CD14-positive monocyte (primary cell): ENCODE data around the gene SCAMP3. TPM values are rescaled to one million over a fixed set of nuclear protein-coding genes. Genes with fewer than 3 reads are reported as not detected.
A peak's percentile ranks its signal among the peaks of the same experiment; 100 is the strongest.

Experiments used
- DNase-seq, 3 donors: peaks; one replicate each; pipeline ENCODE4 v3.0.0-alpha.2; 2011 to 2022
- H2AFZ ChIP-seq: 2 replicates; pipeline ENCODE4 v1.6.0; 2012; ENCODE audit warnings: mild to moderate bottlenecking, low read depth, low read length, inconsistent platforms; ENCODE audit not compliant: insufficient read depth, poor library complexity, severe bottlenecking
- H3K27ac ChIP-seq, 2 donors: 1 replicate in 1 of 2; 2 replicates in 1 of 2; pipeline ENCODE4 v1.5.1; 2012 to 2013; ENCODE audit warnings: low read length in 2 of 2, control low read depth in 1 of 2, inconsistent platforms in 1 of 2, low read depth in 1 of 2, mild to moderate bottlenecking in 1 of 2
- H3K27me3 ChIP-seq, 2 donors: one replicate each; pipeline versions ENCODE4 v1.6.0 to v1.6.1; 2011 to 2013; ENCODE audit warnings: low read length in 2 of 2; ENCODE audit not compliant: control insufficient read depth in 2 of 2, insufficient read depth in 2 of 2
- H3K36me3 ChIP-seq, 2 donors: replicated peaks in 1 of 2; 1 replicate in 1 of 2; 2 replicates in 1 of 2; pipeline versions ENCODE4 v1.5.1 to v1.6.1; 2012 to 2013; ENCODE audit warnings: low read length in 2 of 2, control low read depth in 1 of 2, inconsistent platforms in 1 of 2, mild to moderate bottlenecking in 1 of 2; ENCODE audit not compliant: insufficient read depth in 2 of 2, control insufficient read depth in 1 of 2
- H3K4me1 ChIP-seq, 2 donors: 1 replicate in 1 of 2; 2 replicates in 1 of 2; pipeline versions ENCODE4 v1.5.1 to v1.6.1; 2012 to 2013; ENCODE audit warnings: low read length in 2 of 2, control low read depth in 1 of 2, inconsistent platforms in 1 of 2, mild to moderate bottlenecking in 1 of 2, moderate library complexity in 1 of 2; ENCODE audit not compliant: insufficient read depth in 2 of 2, control insufficient read depth in 1 of 2
- H3K4me2 ChIP-seq: replicated peaks from 2 replicates; pipeline ENCODE3; 2012; ENCODE audit warnings: low read length, moderate library complexity, mild to moderate bottlenecking; ENCODE audit not compliant: poor library complexity, severe bottlenecking; ENCODE audit errors: extremely low read depth
- H3K4me3 ChIP-seq, 3 experiments: fragments of 200-600 bp in 1 of 3; sonication (generic) in 1 of 3; replicated peaks in 1 of 3; 1 replicate in 2 of 3; 2 replicates in 1 of 3; pipeline ENCODE4 v1.5.1; 2011 to 2013; ENCODE audit warnings: low read length in 3 of 3, mild to moderate bottlenecking in 3 of 3, control low read depth in 2 of 3, low read depth in 2 of 3, inconsistent platforms in 1 of 3, moderate library complexity in 1 of 3
- H3K79me2 ChIP-seq: 2 replicates; pipeline ENCODE4 v1.6.0; 2012; ENCODE audit warnings: mild to moderate bottlenecking, control low read depth, inconsistent platforms, low read length, moderate library complexity; ENCODE audit not compliant: insufficient read depth
- H3K9ac ChIP-seq: 2 replicates; pipeline ENCODE4 v1.6.0; 2017; ENCODE audit warnings: low read length, mild to moderate bottlenecking; ENCODE audit not compliant: insufficient read depth, poor library complexity, severe bottlenecking
- H3K9me3 ChIP-seq, 2 donors: replicated peaks in 1 of 2; 1 replicate in 1 of 2; 2 replicates in 1 of 2; pipeline versions ENCODE4 v1.5.1 to v1.6.1; 2012 to 2013; ENCODE audit warnings: low read length in 2 of 2, control low read depth in 1 of 2; ENCODE audit not compliant: control insufficient read depth in 1 of 2, insufficient read depth in 1 of 2
- H4K20me1 ChIP-seq: 2 replicates; pipeline ENCODE4 v1.6.0; 2012; ENCODE audit warnings: mild to moderate bottlenecking, low read length, control low read depth, moderate library complexity; ENCODE audit not compliant: insufficient read depth
- H3K27ac Mint-ChIP-seq, 7 donors: one replicate each; pipeline ENCODE4 v1.8.0; 2020; ENCODE audit warnings: mild to moderate bottlenecking in 7 of 7, mixed read lengths in 7 of 7, moderate library complexity in 6 of 7, inconsistent platforms in 2 of 7
- H3K27me3 Mint-ChIP-seq, 3 donors: one replicate each; pipeline ENCODE4 v1.8.0; 2021 to 2022; ENCODE audit warnings: low read depth in 3 of 3, mild to moderate bottlenecking in 3 of 3, mixed read lengths in 3 of 3, moderate library complexity in 3 of 3, inconsistent platforms in 1 of 3
- H3K36me3 Mint-ChIP-seq, 2 donors: one replicate each; pipeline ENCODE4 v1.8.0; 2020; ENCODE audit warnings: mixed read lengths in 2 of 2, inconsistent platforms in 1 of 2, mild to moderate bottlenecking in 1 of 2
- H3K4me1 Mint-ChIP-seq: one replicate; pipeline ENCODE4 v1.8.0; 2020; ENCODE audit warnings: mild to moderate bottlenecking, mixed read lengths
- H3K4me3 Mint-ChIP-seq, 2 donors: one replicate each; pipeline ENCODE4 v1.8.0; 2020; ENCODE audit warnings: mild to moderate bottlenecking in 2 of 2, mixed read lengths in 2 of 2, moderate library complexity in 1 of 2
- H3K9me3 Mint-ChIP-seq, 7 donors: one replicate each; pipeline ENCODE4 v1.8.0; 2020 to 2022; ENCODE audit warnings: mixed read lengths in 7 of 7, mild to moderate bottlenecking in 6 of 7, moderate library complexity in 6 of 7, inconsistent platforms in 2 of 7
- CTCF ChIP-seq: fragments of 200-600 bp; IDR thresholded peaks from one replicate; pipeline ENCODE4 v1.8.0; 2022; ENCODE audit warnings: antibody characterized with exemption, mild to moderate bottlenecking
- WGBS: methylation state at CpG from one replicate; pipeline ENCODE4 v1.1.5; 2013; ENCODE audit warnings: missing lambda C conversion rate; ENCODE audit not compliant: insufficient coverage; 5-methylcytosine and 5-hydroxymethylcytosine counted together
- intact Hi-C, 2 donors: fragments of 100-400 bp; cut with micrococcal nuclease; formaldehyde crosslinking; loops; one replicate each; pipeline versions ENCODE4 v1.15.0 to v1.15.1; 2023
- polyA plus RNA-seq, 3 donors: library from polyadenylated mRNA; depleted of rRNA in 1 of 3; unstranded in 2 of 3; stranded (reverse) in 1 of 3; fragments of 300-500 nt in 2 of 3; fragments of >200 nt in 1 of 3; fragmentation: Illumina TruSeq in 2 of 3; gene quantifications; 1 replicate in 2 of 3; 2 replicates in 1 of 3; pipeline ENCODE4 v1.2.3, GENCODE V29; 2012 to 2021

The SCAMP3 gene
- polyA plus RNA-seq, 3 donors: 54.9 to 69.8 (median 64.9) TPM

DNA sequence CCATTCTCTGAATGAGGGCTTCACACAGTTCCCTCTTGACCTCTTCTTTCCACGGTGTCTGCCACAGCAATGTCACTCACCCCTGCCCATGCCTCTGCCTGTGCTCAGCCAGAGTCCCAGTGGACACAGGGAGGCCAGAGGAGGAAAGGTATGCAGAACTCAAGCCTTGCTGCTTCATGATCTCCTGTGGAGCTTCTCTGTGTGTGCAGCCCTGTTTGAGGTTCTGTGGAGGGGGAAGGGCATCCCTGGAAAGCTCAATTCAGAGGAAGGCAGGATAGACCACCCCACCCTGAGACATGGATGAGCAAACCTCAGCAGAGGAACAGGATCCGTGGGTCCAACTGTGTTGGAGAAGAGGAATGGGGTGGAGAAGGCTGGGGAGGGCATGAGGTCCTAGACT, 17.1 kb upstream of the SCAMP3 start:
- H3K4me2 ChIP-seq: no peak overlapping the region
- H3K27me3 ChIP-seq: peaks cover 0 to 20% of the 10 kb centered on the region in 2 donors
- no peaks in the 10 kb centered on the region for H4K20me1 ChIP-seq
- Mint-ChIP-seq H3K27me3 (peaks cover 12 to 19% (median 14%) of the 10 kb centered on the region in 3 donors), H3K9me3 (no peaks in the 10 kb centered on the region), H3K27ac (no peak overlapping the region), H3K36me3 (no peaks in the 10 kb centered on the region), H3K4me1 (peaks cover 25% of the 10 kb centered on the region), H3K4me3 (peak overlapping the region in 1 of 2 donors; percentile 32)
- H3K4me1 ChIP-seq: peaks cover 16 to 20% of the 10 kb centered on the region in 2 donors
- no peaks in the 10 kb centered on the region for H3K9me3 ChIP-seq
- H3K27ac ChIP-seq: no peak overlapping the region
- no peaks in the 10 kb centered on the region for H3K36me3 ChIP-seq
- H3K9ac ChIP-seq: no peak overlapping the region
- no peaks in the 10 kb centered on the region for H3K79me2 ChIP-seq
- H2AFZ ChIP-seq: no peak overlapping the region
- no peak for TF ChIP-seq CTCF
- no peak overlapping the region for H3K4me3 ChIP-seq
- intact Hi-C loops: loop anchor here (2.0 to 5.0 kb wide), 2 partner anchors 43 to 44 kb away; partner anchors contain the start of gene RUSC1 (in 1 of the 2)
- WGBS: 86% methylated on average over 1 of the region's 2 CpGs
- no peak for DNase-seq

- Histone ChIP-seq H3K4me1 (peaks cover 19 to 24% of the 10 kb centered on the region in 2 donors), H3K36me3 (no peaks in the 10 kb centered on the region), H3K9me3 (no peaks in the 10 kb centered on the region), H3K4me3 (no peak overlapping the region), H2AFZ (no peak overlapping the region), H3K79me2 (no peaks in the 10 kb centered on the region), H3K27me3 (peaks cover 0 to 20% of the 10 kb centered on the region in 2 donors), H3K27ac (no peak overlapping the region), H3K9ac (no peak overlapping the region), H3K4me2 (no peak overlapping the region), H4K20me1 (no peaks in the 10 kb centered on the region)
- Mint-ChIP-seq H3K27ac (peak overlapping the region in 1 of 7 donors; percentile 43), H3K4me3 (peak overlapping the region; percentile 57 to 87), H3K9me3 (no peaks in the 10 kb centered on the region), H3K27me3 (peaks cover 12 to 19% (median 14%) of the 10 kb centered on the region in 3 donors), H3K4me1 (peaks cover 28% of the 10 kb centered on the region), H3K36me3 (no peaks in the 10 kb centered on the region)
- intact Hi-C loops: loop anchor here (2.0 to 5.0 kb wide), 2 partner anchors 44 kb away; partner anchors contain the start of gene RUSC1 (in 1 of the 2)
- 77% methylated on average over 6 of the region's 10 CpGs for WGBS
- no peak for DNase-seq
- peak; percentile 5 for TF ChIP-seq CTCF
Measured at GRCh38 chr1:155278689-155279160, 16.6 kb upstream of the SCAMP3 start.
